Hepatocyte (in vitro differentiated cells): ENCODE results near the gene CFAP97. TPM values are rescaled to one million over a fixed set of nuclear protein-coding genes. Genes with fewer than 3 reads are reported as not detected.

Source experiments
- DNase-seq: peaks from one replicate; pipeline ENCODE4 v3.0.0-alpha.2; 2016; ENCODE audit warnings: low spot score
- H2AFZ ChIP-seq: fragments of 200-600 bp; sonication (generic); 2 replicates; pipeline ENCODE4 v1.6.0; 2016; ENCODE audit warnings: antibody characterized with exemption, mild to moderate bottlenecking
- H3K27ac ChIP-seq: fragments of 200-600 bp; sonication (generic); 2 replicates; pipeline ENCODE4 v1.5.1; 2016; ENCODE audit warnings: mild to moderate bottlenecking
- H3K27me3 ChIP-seq: fragments of 200-600 bp; sonication (generic); 2 replicates; pipeline ENCODE4 v1.6.1; 2016
- H3K36me3 ChIP-seq: fragments of 200-600 bp; sonication (generic); replicated peaks from 2 replicates; pipeline ENCODE4 v1.5.1; 2016; ENCODE audit warnings: low read depth; ENCODE audit not compliant: insufficient read depth
- H3K4me1 ChIP-seq: fragments of 200-600 bp; sonication (generic); 2 replicates; pipeline ENCODE4 v1.5.1; 2016; ENCODE audit warnings: mild to moderate bottlenecking, moderate library complexity; ENCODE audit not compliant: insufficient read depth
- H3K4me2 ChIP-seq: fragments of 200-600 bp; sonication (generic); 2 replicates; pipeline ENCODE4 v1.6.0; 2016
- H3K4me3 ChIP-seq: fragments of 200-600 bp; sonication (generic); 2 replicates; pipeline ENCODE4 v1.5.1; 2016; ENCODE audit warnings: mild to moderate bottlenecking
- H3K79me2 ChIP-seq: fragments of 200-600 bp; sonication (generic); 2 replicates; pipeline ENCODE4 v1.6.0; 2017; ENCODE audit warnings: mild to moderate bottlenecking
- H3K9me2 ChIP-seq: fragments of 200-600 bp; sonication (generic); replicated peaks from 2 replicates; pipeline ENCODE4 v1.6.0; 2017; ENCODE audit warnings: mild to moderate bottlenecking; ENCODE audit not compliant: insufficient read depth
- H3K9me3 ChIP-seq: fragments of 200-600 bp; sonication (generic); 2 replicates; pipeline ENCODE4 v1.5.1; 2016; ENCODE audit warnings: low read depth, mild to moderate bottlenecking
- H4K20me1 ChIP-seq: fragments of 200-600 bp; sonication (generic); 2 replicates; pipeline ENCODE4 v1.6.0; 2016; ENCODE audit warnings: mild to moderate bottlenecking; ENCODE audit not compliant: insufficient read depth, poor library complexity, severe bottlenecking
- CTCF ChIP-seq: fragments of 200-600 bp; sonication (generic); IDR thresholded peaks from 2 replicates; pipeline ENCODE4 v1.5.1; 2016; ENCODE audit warnings: antibody characterized with exemption, mild to moderate bottlenecking; ENCODE audit not compliant: poor library complexity
- EZH2 ChIP-seq: fragments of 200-600 bp; sonication (generic); IDR thresholded peaks from 2 replicates; pipeline ENCODE4 v1.6.1; 2016; ENCODE audit warnings: antibody characterized with exemption, mild to moderate bottlenecking, borderline replicate concordance
- EZH2phosphoT487 ChIP-seq: fragments of 200-600 bp; sonication (generic); IDR thresholded peaks from one replicate; pipeline ENCODE4 v1.6.1; 2018; ENCODE audit warnings: antibody characterized with exemption, mild to moderate bottlenecking, low read depth, moderate library complexity; ENCODE audit not compliant: unreplicated experiment, severe bottlenecking
- WGBS: methylation state at CpG from one replicate; pipeline ENCODE4 v1.1.6; 2016; ENCODE audit warnings: low lambda C conversion rate; ENCODE audit errors: missing lambda C conversion rate; 5-methylcytosine and 5-hydroxymethylcytosine counted together
- polyA plus RNA-seq: library from polyadenylated mRNA; unstranded; fragments of >200 nt; fragmentation: Nextera tagmentation; extraction: Ambion mirVana; gene quantifications from 2 replicates; pipeline ENCODE4 v1.2.1, GENCODE V29; 2016
- total RNA-seq: library from RNA; depleted of rRNA; stranded (reverse); fragments of >200 nt; gene quantifications from 2 replicates; pipeline ENCODE4 v1.2.3, GENCODE V29; 2014

CFAP97 gene
- total and polyA plus RNA-seq, 2 experiments from 2014 or later, result 16.5 to 28.9 TPM

GRCh38 chr4:185237175-185237574 lies 33.4 kb upstream of the CFAP97 start:
- Histone ChIP-seq H3K36me3 (no peaks in the 10 kb centered on the region), H3K9me2 (no peaks in the 10 kb centered on the region), H3K27me3 (no peaks in the 10 kb centered on the region), H3K4me1 (no peaks in the 10 kb centered on the region), H2AFZ (no peak overlapping the region), H3K9me3 (no peaks in the 10 kb centered on the region), H4K20me1 (no peaks in the 10 kb centered on the region), H3K4me3 (no peak overlapping the region), H3K27ac (no peak overlapping the region), H3K79me2 (peaks cover 46% of the 10 kb centered on the region), H3K4me2 (no peak overlapping the region)
- TF ChIP-seq CTCF, result no peak
- no peak for DNase-seq
- 60% methylated on average over 3 of the region's 3 CpGs for WGBS

- WGBS, result 24% methylated on average over 7 of the region's 7 CpGs
- H3K4me3 ChIP-seq, result no peak overlapping the region
- no peaks in the 10 kb centered on the region for H3K4me1 ChIP-seq
- DNase-seq, result peak; percentile 80
- H3K27ac ChIP-seq, result no peak overlapping the region
- peaks cover 53% of the 10 kb centered on the region for H3K79me2 ChIP-seq
- no peaks in the 10 kb centered on the region for H3K9me2 ChIP-seq
- no peak overlapping the region for H3K4me2 ChIP-seq
- H3K9me3 ChIP-seq, result no peaks in the 10 kb centered on the region
- no peak overlapping the region for H2AFZ ChIP-seq
- no peaks in the 10 kb centered on the region for H3K36me3 ChIP-seq
- H3K27me3 ChIP-seq, result no peaks in the 10 kb centered on the region
- H4K20me1 ChIP-seq, result no peaks in the 10 kb centered on the region
- TF ChIP-seq EZH2 (no peak), EZH2phosphoT487 (no peak), CTCF (no peak)
Measured at GRCh38 chr4:185235843-185236503, 32.2 kb upstream of the CFAP97 start.

GRCh38 chr4:185235119-185235842 lies 31.5 kb upstream of the CFAP97 start:
- no peak for DNase-seq
- Histone ChIP-seq H3K79me2 (peaks cover 57% of the 10 kb centered on the region), H3K9me3 (no peaks in the 10 kb centered on the region), H3K27me3 (no peaks in the 10 kb centered on the region), H4K20me1 (no peaks in the 10 kb centered on the region), H3K4me3 (no peak overlapping the region), H2AFZ (no peak overlapping the region), H3K9me2 (no peaks in the 10 kb centered on the region), H3K4me2 (no peak overlapping the region), H3K4me1 (no peaks in the 10 kb centered on the region), H3K36me3 (no peaks in the 10 kb centered on the region), H3K27ac (no peak overlapping the region)
- 70% methylated on average over 7 of the region's 7 CpGs for WGBS
- TF ChIP-seq EZH2phosphoT487, result no peak

- peak overlapping the region; percentile 55 for H3K4me2 ChIP-seq
- H4K20me1 ChIP-seq, result peaks cover 9% of the 10 kb centered on the region
- TF ChIP-seq EZH2 (no peak), EZH2phosphoT487 (no peak), CTCF (no peak)
- no peak overlapping the region for H3K4me3 ChIP-seq
- H3K9me2 ChIP-seq, result no peaks in the 10 kb centered on the region
- no peaks in the 10 kb centered on the region for H3K9me3 ChIP-seq
- DNase-seq, result peak; percentile 32
- H3K27ac ChIP-seq, result peak overlapping the region; percentile 41
- H3K4me1 ChIP-seq, result no peaks in the 10 kb centered on the region
- H2AFZ ChIP-seq, result no peak overlapping the region
- no peaks in the 10 kb centered on the region for H3K27me3 ChIP-seq
- peaks cover 64% of the 10 kb centered on the region for H3K79me2 ChIP-seq
- WGBS, result 52% methylated on average over 6 of the region's 6 CpGs
- H3K36me3 ChIP-seq, result no peaks in the 10 kb centered on the region
Measured at GRCh38 chr4:185232370-185232769, 28.6 kb upstream of the CFAP97 start.
